Lower lobe of right lung (tissue), 2 donors: ENCODE results near the gene LRRC15. TPM values are rescaled to one million over a fixed set of nuclear protein-coding genes. Genes with fewer than 3 reads are reported as not detected.

Experiments used
- ATAC-seq, 2 donors: fragments of 200-7000 bp; cut with Tn5 transposase; one replicate each; pipeline ENCODE4 v1.9.1; 2020 to 2022; ENCODE audit warnings: mild to moderate bottlenecking in 2 of 2, moderate library complexity in 2 of 2
- DNase-seq: peaks from one replicate; pipeline ENCODE4 v3.0.0-alpha.2; 2020
- H3K27ac ChIP-seq: fragments of 200-600 bp; one replicate; pipeline ENCODE4 v1.8.0; 2022
- H3K27me3 ChIP-seq: fragments of 200-600 bp; one replicate; pipeline ENCODE4 v1.8.0; 2022; ENCODE audit warnings: low read depth
- H3K36me3 ChIP-seq: fragments of 200-600 bp; one replicate; pipeline ENCODE4 v1.8.0; 2022; ENCODE audit warnings: mild to moderate bottlenecking
- H3K4me1 ChIP-seq: fragments of 200-600 bp; one replicate; pipeline ENCODE4 v1.8.0; 2022
- H3K4me3 ChIP-seq: fragments of 200-600 bp; one replicate; pipeline ENCODE4 v1.8.0; 2022; ENCODE audit warnings: mild to moderate bottlenecking
- H3K9me3 ChIP-seq: fragments of 200-600 bp; one replicate; pipeline ENCODE4 v1.8.0; 2022
- intact Hi-C: fragments of 100-400 bp; cut with DNase I; formaldehyde crosslinking; loops from one replicate; pipeline ENCODE4 v1.11.0; 2022
- total RNA-seq: library from RNA; stranded (reverse); fragmentation: NEBNext Ultra II Directional; extraction: Animal tissue kit (Norgen Biotek cat#: 25700); gene quantifications from one replicate; pipeline ENCODE4 v1.2.1, GENCODE V29; 2021
- TF ChIP-seq, protein P1 (sequence below): fragments of 200-600 bp; IDR thresholded peaks from one replicate; pipeline ENCODE4 v1.8.0; 2022; ENCODE audit warnings: antibody characterized with exemption, mild to moderate bottlenecking
- donor health status: DM: no; HTN: yes; CAD: no; lungs with severe emphysema.

The LRRC15 gene
- total RNA-seq, 1 donor from 2014 or later, result 0.24 TPM

DNA sequence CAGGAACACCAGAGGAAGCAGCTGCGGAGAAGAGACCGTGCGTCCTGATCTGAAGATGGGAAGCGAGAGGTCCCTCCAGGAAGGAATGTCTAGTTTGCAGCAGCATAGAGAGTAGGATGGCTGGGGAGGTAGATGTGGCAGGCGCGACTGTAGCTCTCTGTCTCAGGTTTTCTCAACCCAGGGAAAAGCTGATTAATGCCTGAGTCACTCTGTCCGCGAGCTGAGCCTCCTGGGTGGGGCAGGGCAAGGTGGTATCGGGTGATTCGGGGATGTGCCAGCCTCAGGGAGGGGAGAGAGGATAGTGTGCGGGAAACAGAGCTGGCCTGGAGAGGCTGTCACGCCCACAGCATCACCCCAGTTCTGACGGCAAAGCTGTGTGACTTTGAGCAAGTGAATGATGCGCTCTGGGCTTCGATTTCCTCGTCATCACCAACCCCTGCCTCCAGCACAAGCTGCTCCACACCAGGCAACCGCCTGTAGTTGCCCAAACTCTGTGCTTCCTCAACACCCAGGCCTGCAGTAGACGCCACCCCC lies 46.8 kb downstream of the LRRC15 start:
- ATAC-seq, result peak in 1 of 2 donors; percentile 7

DNA sequence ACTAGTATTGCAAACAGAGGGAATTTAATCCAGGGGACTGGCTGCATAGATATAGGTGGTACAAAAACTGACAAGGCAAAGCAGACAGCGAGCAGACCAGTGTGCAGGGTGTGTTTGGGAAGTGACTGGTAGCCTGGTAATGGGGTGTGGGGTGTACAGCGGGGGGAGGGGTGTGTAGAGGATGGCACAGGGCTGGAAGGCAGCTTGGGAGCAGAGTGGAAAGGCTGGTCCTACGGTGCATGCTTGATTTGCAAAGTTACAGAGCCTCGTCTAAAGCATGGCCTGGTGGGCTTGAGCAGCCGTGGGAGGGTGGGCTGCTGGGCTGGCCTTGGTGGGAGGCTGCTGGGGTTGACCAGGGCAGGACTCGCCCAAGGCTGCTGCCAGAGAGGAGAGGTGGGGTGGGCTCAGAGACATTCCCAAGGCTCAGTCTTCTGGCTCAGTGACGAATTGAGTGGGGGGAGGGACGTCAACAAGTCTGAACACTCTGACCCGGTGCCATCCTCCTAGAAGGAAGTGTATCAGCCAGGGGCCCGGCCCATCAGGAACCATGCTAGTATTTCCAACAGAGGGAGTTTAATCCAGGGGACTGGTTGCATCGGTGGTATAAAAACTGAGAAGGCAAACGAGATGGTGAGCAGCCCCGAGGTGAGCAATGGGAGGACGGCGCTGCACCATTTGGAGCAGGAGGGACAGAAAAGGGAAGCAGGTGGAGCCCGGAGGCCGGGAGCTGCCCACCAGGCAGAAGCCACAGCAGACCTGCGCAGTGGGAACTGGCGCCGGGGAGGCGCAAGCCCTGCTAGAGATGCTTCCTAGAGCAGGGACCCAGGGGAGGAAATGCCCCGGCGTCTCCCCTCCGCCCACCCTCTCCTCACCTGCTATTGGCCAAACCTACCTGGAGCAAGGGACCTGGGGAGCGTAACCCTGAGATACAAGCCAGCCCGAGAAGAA lies 47.6 kb downstream of the LRRC15 start:
- Histone ChIP-seq H3K27ac (no peak overlapping the region), H3K4me1 (peaks cover 7% of the 10 kb centered on the region), H3K27me3 (peaks cover 4% of the 10 kb centered on the region), H3K9me3 (peaks cover 11% of the 10 kb centered on the region), H3K36me3 (no peaks in the 10 kb centered on the region), H3K4me3 (no peak overlapping the region)
- ATAC-seq (peak in 1 of 2 donors; percentile 3), DNase-seq (no peak)
- TF ChIP-seq, protein P1, sequence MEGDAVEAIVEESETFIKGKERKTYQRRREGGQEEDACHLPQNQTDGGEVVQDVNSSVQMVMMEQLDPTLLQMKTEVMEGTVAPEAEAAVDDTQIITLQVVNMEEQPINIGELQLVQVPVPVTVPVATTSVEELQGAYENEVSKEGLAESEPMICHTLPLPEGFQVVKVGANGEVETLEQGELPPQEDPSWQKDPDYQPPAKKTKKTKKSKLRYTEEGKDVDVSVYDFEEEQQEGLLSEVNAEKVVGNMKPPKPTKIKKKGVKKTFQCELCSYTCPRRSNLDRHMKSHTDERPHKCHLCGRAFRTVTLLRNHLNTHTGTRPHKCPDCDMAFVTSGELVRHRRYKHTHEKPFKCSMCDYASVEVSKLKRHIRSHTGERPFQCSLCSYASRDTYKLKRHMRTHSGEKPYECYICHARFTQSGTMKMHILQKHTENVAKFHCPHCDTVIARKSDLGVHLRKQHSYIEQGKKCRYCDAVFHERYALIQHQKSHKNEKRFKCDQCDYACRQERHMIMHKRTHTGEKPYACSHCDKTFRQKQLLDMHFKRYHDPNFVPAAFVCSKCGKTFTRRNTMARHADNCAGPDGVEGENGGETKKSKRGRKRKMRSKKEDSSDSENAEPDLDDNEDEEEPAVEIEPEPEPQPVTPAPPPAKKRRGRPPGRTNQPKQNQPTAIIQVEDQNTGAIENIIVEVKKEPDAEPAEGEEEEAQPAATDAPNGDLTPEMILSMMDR, result no peak
- intact Hi-C loops, result no loop called here

More for the DNA sequence above, 46.8 kb downstream of the LRRC15 start:
- DNase-seq, result no peak
- intact Hi-C loops, result no loop called here
- peaks cover 11% of the 10 kb centered on the region for H3K9me3 ChIP-seq
- H3K36me3 ChIP-seq, result no peaks in the 10 kb centered on the region
- H3K27ac ChIP-seq, result no peak overlapping the region
- peaks cover 7% of the 10 kb centered on the region for H3K4me1 ChIP-seq
- no peak overlapping the region for H3K4me3 ChIP-seq
- TF ChIP-seq, protein P1, result no peak
- no peaks in the 10 kb centered on the region for H3K27me3 ChIP-seq

DNA sequence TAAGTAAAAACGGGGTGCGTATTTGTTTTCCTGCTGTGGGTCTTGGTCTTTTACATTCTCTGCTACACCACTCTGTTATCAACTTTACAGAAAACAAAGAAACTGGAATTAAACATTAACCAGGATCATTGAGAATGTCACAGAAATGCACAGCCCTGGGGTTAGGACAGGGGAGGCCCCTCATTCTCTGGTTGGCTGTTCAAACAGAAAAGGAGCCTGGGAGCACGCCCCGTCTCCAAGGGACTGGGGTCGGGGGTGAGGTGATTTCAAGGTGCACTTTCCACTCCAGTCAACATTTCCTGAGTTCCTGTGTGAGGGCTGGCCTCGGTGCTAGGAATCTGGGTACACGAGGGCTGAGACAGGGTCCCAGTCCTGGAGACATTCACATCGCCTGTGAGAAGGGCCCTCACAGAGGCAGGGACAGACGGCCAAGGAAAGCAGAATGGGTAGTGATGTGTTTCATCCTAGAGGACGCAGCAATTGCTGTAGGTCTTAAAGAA lies 48.7 kb downstream of the LRRC15 start:
- Histone ChIP-seq H3K36me3 (no peaks in the 10 kb centered on the region), H3K4me3 (no peak overlapping the region), H3K27me3 (peaks cover 6% of the 10 kb centered on the region), H3K4me1 (peaks cover 11% of the 10 kb centered on the region), H3K9me3 (peaks cover 11% of the 10 kb centered on the region), H3K27ac (no peak overlapping the region)
- DNase-seq (no peak), ATAC-seq (no peak)
- TF ChIP-seq, protein P1, result no peak
- intact Hi-C loops, result no loop called here

DNA sequence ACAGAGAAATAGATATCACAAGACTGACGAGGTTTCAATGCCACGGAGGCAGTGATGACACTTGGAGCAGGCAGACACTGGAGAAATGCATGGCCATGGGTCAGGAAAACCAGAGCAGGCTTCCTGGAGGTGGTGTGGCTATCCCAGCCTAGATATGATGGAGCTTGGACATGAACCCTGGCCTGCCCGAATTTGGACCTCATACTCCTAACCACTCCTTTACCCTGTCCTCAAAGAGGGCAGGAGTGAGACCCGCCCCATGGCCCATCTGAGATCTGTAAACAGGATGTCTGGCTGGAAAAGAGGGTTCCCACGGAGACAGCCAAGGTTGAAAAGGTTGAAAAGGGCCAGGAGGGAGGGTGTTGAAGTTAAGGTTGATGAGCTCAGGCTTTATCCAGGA lies 49.4 kb downstream of the LRRC15 start:
- DNase-seq (no peak), ATAC-seq (no peak)
- Histone ChIP-seq H3K9me3 (peaks cover 11% of the 10 kb centered on the region), H3K27me3 (peaks cover 6% of the 10 kb centered on the region), H3K27ac (no peak overlapping the region), H3K4me3 (no peak overlapping the region), H3K36me3 (no peaks in the 10 kb centered on the region), H3K4me1 (peaks cover 18% of the 10 kb centered on the region)
- intact Hi-C loops, result no loop called here
- TF ChIP-seq, protein P1, result no peak

GRCh38 chr3:194318511-194319161 lies 50.9 kb downstream of the LRRC15 start:
- Histone ChIP-seq H3K4me3 (no peak overlapping the region), H3K27ac (no peak overlapping the region), H3K4me1 (peaks cover 25% of the 10 kb centered on the region), H3K27me3 (peaks cover 6% of the 10 kb centered on the region), H3K36me3 (no peaks in the 10 kb centered on the region), H3K9me3 (peaks cover 11% of the 10 kb centered on the region)
- intact Hi-C loops, result loop anchor here (5.0 to 10.0 kb wide), 2 partner anchors 174 to 526 kb away; no protein-coding TSS in a partner anchor
- no peak for DNase-seq
- no peak for ATAC-seq
- TF ChIP-seq, protein P1, result no peak
